ENCODE results near the gene SLC16A10.

DNA sequence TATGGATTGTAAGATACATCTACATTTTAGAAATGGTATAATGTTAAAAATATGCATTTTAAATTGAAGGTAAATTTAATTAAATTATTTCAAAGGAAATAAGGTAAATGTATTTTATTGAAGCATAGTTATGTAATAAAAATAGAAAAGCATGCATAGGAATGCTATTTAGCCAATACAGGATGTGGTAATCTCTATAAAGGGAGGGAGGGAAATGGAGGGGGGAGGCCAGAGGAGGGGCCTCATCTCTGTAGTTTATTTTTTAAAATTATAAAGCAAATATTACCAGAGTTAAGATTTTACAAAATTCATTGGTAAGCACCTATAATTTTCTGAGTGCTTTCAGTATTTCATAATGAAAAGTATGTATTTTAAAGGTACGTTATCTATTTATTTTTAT is 27.2 kb downstream of the SLC16A10 start:
- TF ChIP-seq FOXM1 (IDR thresholded peaks at IDR 0.05; ENCODE audit: borderline replicate concordance, low read depth) = no peak
- TF ChIP-seq ZBTB7A (IDR thresholded peaks at IDR 0.05; ENCODE audit: low read depth) = no peak
- no peak for TF ChIP-seq RAD21 (IDR thresholded peaks at IDR 0.05; ENCODE audit: low read depth)
- TF ChIP-seq CEBPB (IDR thresholded peaks at IDR 0.05) = no peak
- TF ChIP-seq EP300 (IDR thresholded peaks at IDR 0.05; ENCODE audit: borderline replicate concordance) = no peak
- no peak for TF ChIP-seq YY1 (IDR thresholded peaks at IDR 0.05; ENCODE audit: low read depth)
- TF ChIP-seq EGR1 (IDR thresholded peaks at IDR 0.05) = no peak
- TF ChIP-seq CREB1 (IDR thresholded peaks at IDR 0.05; ENCODE audit: low read depth) = no peak
- TF ChIP-seq, protein P1, sequence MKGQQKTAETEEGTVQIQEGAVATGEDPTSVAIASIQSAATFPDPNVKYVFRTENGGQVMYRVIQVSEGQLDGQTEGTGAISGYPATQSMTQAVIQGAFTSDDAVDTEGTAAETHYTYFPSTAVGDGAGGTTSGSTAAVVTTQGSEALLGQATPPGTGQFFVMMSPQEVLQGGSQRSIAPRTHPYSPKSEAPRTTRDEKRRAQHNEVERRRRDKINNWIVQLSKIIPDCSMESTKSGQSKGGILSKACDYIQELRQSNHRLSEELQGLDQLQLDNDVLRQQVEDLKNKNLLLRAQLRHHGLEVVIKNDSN (IDR thresholded peaks at IDR 0.05) = no peak
- no peak for TF ChIP-seq TCF12 (IDR thresholded peaks at IDR 0.05; ENCODE audit: low read depth)

All from Ishikawa (cell line).